Coronary artery (tissue), 2 donors: ENCODE data around the gene KCNH1.
"Not testable (repeated sequence)": the region's sequence is repeated elsewhere in the genome, so short reads cannot be mapped to it uniquely, and the experiment has no call there.

Experiments
- DNase-seq: peaks from one replicate; pipeline ENCODE4 v3.0.0-alpha.2; 2017; ENCODE audit warnings: low spot score
- H3K27ac ChIP-seq, 2 donors: fragments of 200-600 bp; sonication (generic); one replicate each; pipeline ENCODE4 v1.5.1; 2016 to 2019
- H3K4me3 ChIP-seq: fragments of 200-600 bp; sonication (generic); 2 replicates; pipeline ENCODE4 v1.5.1; 2016; ENCODE audit warnings: mild to moderate bottlenecking, moderate library complexity
- CTCF ChIP-seq: fragments of 200-600 bp; sonication (generic); IDR thresholded peaks from one replicate; pipeline ENCODE4 v1.5.1; 2019; ENCODE audit warnings: antibody characterized with exemption

KCNH1 gene

DNA sequence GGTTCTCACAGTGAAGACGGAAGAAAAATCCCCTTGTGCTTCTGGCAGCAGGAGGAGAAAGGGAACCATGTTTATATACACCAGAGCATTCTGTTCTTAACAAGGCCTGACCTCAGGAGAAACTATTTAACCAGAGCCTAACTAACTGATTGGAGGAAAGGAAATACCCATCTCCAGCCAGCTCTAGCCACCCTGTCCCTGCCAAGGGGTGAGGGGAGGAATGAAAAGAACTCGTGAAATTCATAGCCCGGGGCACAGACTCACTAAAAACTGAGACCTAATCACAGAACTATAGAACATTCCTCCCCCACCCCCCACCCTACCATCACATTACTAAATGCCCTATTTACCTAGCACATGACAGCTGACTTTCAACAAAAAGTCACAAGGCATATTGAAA lies 65.0 kb downstream of the KCNH1 start:
- Histone ChIP-seq H3K4me3 (no peak overlapping the region), H3K27ac (no peak overlapping the region)
- no peak for TF ChIP-seq CTCF
- no peak for DNase-seq

- Histone ChIP-seq H3K27ac (no peak overlapping the region), H3K4me3 (no peak overlapping the region)
- TF ChIP-seq CTCF, result no peak
- no peak for DNase-seq
These were observed 67.1 kb downstream of the KCNH1 start for GRCh38 chr1:211066781-211067384.

GRCh38 chr1:211041838-211042237 lies 92.1 kb downstream of the KCNH1 start:
- not testable (repeated sequence) for DNase-seq, H3K4me3 ChIP-seq, H3K27ac ChIP-seq

- no peak overlapping the region for H3K27ac ChIP-seq
- TF ChIP-seq CTCF, result no peak
- H3K4me3 ChIP-seq, result no peak overlapping the region
- no peak for DNase-seq
These were observed 96.9 kb downstream of the KCNH1 start for GRCh38 chr1:211037095-211037494.

DNA sequence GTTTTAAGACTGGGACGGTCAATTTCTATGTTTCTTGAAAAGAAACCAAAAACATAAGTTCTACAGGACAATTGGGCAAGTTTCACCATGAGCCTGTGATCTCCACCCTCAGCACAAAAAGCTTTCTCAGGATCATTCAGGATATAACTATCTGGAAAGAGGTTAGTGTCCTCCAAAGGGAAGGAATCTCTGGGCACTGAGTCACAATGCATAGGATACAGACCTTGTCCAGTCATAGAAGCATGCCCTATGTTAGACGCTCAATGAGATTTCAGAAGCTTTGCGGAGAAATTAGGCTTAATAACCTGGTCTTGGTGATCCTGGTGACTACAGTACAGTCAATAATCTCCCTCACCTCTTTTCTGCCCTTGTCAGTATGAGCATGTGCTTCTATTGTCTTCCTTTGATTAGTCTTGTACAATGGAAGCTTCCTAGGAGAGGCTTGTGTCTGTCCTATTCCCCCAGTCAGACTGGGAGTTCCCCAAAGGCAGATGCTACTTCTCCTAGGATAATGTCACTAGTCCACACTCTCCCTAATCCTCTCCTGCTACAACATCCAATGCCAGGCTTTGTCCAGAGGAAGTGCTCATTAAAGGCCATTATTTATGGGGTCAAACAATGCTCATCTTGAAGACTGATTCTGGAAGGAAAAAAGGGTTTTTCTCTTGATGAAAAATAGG lies 97.4 kb downstream of the KCNH1 start:
- no peak for TF ChIP-seq CTCF
- Histone ChIP-seq H3K4me3 (no peak overlapping the region), H3K27ac (no peak overlapping the region)
- DNase-seq, result no peak

DNA sequence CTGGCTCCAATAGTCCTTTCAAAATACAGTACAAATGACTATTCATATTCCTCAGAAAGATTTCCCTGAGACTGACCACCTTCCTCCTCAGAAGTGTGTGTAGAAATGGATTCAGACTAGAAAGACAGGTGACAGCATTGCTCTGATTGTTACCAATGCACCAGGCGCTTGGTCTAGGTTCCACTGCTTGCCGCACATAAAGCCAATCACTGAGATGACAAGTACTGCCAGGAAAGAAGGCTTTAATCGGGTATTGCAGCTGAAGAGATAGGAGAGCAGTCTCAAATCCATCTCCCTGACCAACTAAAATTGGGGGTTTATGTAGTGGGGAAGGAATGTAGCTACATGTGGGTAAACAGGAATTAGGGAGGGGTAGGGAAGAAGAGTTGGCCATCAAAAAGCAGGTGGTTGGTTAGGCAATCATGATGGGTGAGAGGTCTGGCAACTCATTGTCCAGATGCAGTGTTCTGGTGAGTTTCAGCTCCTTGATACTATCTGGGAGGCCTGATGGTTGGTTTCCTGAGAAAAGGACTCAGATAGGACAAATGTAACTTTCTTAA lies 98.0 kb downstream of the KCNH1 start:
- Histone ChIP-seq H3K4me3 (no peak overlapping the region), H3K27ac (no peak overlapping the region)
- no peak for DNase-seq
- TF ChIP-seq CTCF, result no peak

GRCh38 chr1:211033921-211034525 lies 99.9 kb downstream of the KCNH1 start:
- TF ChIP-seq CTCF, result no peak
- no peak overlapping the region for H3K27ac ChIP-seq
- H3K4me3 ChIP-seq, result no peak overlapping the region
- no peak for DNase-seq
